Measurements from ENCODE around the gene UMAD1. TPM values are rescaled to one million over a fixed set of nuclear protein-coding genes. Genes with fewer than 3 reads are reported as not detected.

UMAD1 gene
- total and polyA plus RNA-seq, 8 donors: 12.7 to 20.2 (median 15.0) TPM

DNA sequence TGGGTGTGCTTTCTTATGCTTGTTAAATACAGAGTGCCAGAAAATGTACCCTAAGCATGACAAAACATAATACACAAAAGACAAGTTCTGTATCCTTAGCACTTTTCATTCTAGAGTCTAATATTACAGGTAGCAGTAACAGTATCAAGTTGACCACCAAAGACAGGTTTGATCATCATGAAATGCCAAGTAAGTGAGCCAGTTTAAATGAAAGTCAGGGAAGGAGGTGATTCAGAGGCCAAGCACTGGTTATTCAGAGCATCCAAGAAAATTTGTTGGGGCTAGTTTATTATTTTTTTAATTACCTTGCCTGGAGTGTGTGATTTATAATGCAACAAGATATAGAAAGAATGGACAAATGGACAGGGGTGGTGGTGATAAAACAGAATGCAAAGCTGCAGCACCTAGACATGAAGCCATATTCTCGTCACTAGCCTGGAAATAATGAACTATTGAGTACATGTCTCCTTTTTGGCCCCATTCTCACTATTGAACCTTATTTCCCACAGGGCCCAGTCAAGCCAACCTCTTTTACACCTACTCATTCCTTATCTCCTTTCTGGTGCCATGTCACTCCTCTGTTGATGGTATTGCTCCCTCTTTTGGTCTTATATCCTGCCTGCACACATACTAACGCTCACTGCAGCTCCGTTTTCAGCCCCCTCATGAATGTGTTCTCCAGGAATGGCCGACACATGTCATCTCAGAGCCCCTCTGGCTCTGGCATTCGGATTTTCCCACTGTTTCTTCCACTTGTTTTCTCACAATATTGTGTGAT lies 249.4 kb downstream of the UMAD1 start:
- Histone ChIP-seq H3K27me3 (no peaks in the 10 kb centered on the region), H3K27ac (no peak overlapping the region), H3K36me3 (no peaks in the 10 kb centered on the region), H3K4me3 (no peak overlapping the region), H3K9me3 (no peaks in the 10 kb centered on the region), H3K4me1 (no peaks in the 10 kb centered on the region)
- TF ChIP-seq CTCF (IDR thresholded peaks at IDR 0.05): no peak
- ATAC-seq (no peak), DNase-seq (no peak)
- intact Hi-C loops (cut with DNase I): no loop called here

- no peaks in the 10 kb centered on the region for H3K36me3 ChIP-seq
- no peak for DNase-seq
- no peak overlapping the region for H3K27ac ChIP-seq
- no peak for ATAC-seq
- no peaks in the 10 kb centered on the region for H3K4me1 ChIP-seq
- H3K4me3 ChIP-seq: no peak overlapping the region
- H3K9me3 ChIP-seq: no peaks in the 10 kb centered on the region
- no peak for TF ChIP-seq CTCF (IDR thresholded peaks at IDR 0.05)
- intact Hi-C loops (cut with DNase I): no loop called here
- H3K27me3 ChIP-seq: no peaks in the 10 kb centered on the region
Observed at GRCh38 chr7:7895004-7895650, 254.6 kb downstream of the UMAD1 start.

DNA sequence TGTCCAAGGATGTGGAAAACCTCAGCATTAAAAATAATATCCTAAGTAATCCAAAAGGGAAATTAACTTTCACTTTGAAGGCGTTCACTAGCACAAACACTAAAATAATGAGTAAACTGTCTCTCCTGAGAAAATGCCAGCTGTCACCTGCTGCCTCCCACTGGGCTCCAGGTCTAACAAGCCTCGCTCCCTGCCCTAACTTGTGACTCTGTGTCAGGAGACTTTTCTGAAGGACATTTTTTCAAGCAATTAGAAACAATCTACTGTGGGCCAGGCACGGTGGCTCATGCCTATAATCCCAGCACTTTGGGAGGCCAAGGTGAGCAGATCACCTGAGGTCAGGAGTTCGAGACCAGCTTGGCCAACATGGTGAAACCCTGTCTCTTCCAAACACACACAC lies 255.2 kb downstream of the UMAD1 start:
- no peak for TF ChIP-seq CTCF (IDR thresholded peaks at IDR 0.05)
- Histone ChIP-seq H3K27ac (no peak overlapping the region), H3K36me3 (no peaks in the 10 kb centered on the region), H3K9me3 (no peaks in the 10 kb centered on the region), H3K27me3 (no peaks in the 10 kb centered on the region), H3K4me3 (no peak overlapping the region), H3K4me1 (no peaks in the 10 kb centered on the region)
- intact Hi-C loops (cut with DNase I): no loop called here
- DNase-seq: no peak
- ATAC-seq: peak; percentile 18

DNA sequence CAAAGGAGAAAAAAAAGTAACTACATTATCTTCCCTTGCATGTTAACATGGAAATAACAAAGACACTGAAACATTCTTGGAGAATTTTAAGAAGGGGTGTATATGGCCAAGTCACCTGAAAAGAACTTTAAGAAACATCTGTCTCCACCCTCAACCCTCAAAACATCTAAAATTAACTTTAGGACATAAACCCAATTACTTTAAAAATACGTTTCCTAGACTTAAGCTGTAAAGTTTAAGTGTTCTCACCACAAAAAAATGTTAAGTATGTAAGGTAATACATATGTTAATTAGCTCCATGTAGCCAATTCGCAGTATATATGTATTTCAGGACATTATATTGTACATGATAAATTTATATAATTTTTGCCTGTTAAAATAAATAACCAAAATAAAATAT lies 257.0 kb downstream of the UMAD1 start:
- Histone ChIP-seq H3K4me3 (no peak overlapping the region), H3K36me3 (no peaks in the 10 kb centered on the region), H3K4me1 (no peaks in the 10 kb centered on the region), H3K9me3 (no peaks in the 10 kb centered on the region), H3K27ac (no peak overlapping the region), H3K27me3 (no peaks in the 10 kb centered on the region)
- TF ChIP-seq CTCF (IDR thresholded peaks at IDR 0.05): no peak
- ATAC-seq: no peak
- intact Hi-C loops (cut with DNase I): no loop called here
- DNase-seq: no peak

DNA sequence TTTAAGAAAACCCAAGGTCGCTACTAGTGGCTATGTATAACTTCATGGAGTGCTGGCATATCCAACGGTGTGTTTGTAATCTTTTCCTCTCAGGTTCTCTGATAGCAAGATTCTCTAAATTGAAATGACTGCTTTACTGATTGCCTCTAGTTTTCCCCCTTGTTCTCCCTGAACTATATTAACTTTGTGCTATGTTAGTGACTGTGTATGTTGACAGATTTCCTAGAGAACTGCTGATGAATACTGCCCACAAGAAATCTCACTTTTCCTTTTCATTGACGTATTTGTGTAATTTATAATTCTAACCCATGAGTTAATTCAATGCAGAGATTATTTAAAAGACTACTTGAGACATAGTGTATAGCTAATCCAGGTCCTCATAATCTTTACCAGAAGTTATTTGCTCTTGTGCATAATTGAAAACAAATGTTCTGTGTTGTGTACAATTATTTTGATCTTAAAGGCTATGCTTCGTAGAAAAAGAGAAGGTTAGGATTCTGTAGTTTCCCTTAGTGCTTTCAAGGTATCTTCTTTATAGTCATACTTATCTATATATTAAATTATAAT lies 257.5 kb downstream of the UMAD1 start:
- intact Hi-C loops (cut with DNase I): no loop called here
- no peaks in the 10 kb centered on the region for H3K4me1 ChIP-seq
- no peak overlapping the region for H3K27ac ChIP-seq
- no peak for TF ChIP-seq CTCF (IDR thresholded peaks at IDR 0.05)
- no peaks in the 10 kb centered on the region for H3K9me3 ChIP-seq
- H3K36me3 ChIP-seq: no peaks in the 10 kb centered on the region
- H3K4me3 ChIP-seq: no peak overlapping the region
- no peaks in the 10 kb centered on the region for H3K27me3 ChIP-seq
- no peak for ATAC-seq
- DNase-seq: no peak
